ENCODE measurements around the gene IFT172.
"Not testable (repeated sequence)": the region's sequence is repeated elsewhere in the genome, so short reads cannot be mapped to it uniquely, and the experiment has no call there.

IFT172 gene

DNA sequence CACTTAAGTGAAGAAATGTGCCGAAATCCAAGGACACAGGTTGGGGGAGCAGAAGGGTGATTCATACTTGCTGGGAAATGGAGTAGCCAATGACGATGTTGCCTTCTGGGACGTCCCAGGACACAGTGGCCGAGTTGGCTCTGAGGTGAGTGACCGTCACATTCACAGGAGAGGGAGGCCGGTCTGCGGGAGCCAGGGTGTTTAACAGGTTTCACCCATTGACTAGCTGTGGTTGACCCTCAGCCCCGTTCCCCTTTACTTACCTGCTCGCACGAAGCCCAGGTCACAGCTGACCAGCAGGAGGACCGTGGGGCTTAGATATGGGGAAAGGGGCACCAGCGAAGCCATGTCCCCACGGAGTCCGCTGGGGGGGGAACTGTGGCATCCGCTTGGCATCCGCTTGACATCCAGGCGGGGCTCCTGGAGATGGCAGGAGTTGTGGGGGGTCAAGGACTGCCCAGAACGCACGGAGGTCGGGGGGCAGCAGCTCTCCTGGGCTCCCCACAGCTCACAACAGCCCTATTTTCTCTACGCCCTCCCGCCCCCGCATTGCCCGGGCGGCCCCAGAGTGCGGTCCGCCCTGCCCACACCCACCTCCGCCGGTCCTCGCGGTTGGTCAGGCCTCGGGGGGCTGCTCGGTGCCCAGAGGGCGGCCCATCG is 4.9 kb upstream of the IFT172 start:
- no peak for DNase-seq

DNA sequence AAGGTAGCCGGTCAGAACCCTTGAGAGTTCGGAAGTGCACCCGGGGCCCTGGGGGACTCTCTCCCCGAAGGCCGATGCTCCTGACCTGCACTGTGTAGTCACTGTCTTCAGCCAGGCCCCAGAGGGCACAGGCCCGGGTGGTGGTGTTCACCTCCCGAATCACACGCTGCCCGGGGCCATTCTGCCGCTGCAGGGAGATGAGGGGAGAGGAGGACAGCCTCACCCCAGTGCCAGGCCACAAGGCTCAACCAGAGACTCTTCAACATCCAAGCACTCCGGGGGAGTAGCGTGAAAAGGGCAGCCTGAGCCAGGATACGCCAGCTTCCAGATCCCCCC is 4.4 kb upstream of the IFT172 start:
- DNase-seq: no peak

DNA sequence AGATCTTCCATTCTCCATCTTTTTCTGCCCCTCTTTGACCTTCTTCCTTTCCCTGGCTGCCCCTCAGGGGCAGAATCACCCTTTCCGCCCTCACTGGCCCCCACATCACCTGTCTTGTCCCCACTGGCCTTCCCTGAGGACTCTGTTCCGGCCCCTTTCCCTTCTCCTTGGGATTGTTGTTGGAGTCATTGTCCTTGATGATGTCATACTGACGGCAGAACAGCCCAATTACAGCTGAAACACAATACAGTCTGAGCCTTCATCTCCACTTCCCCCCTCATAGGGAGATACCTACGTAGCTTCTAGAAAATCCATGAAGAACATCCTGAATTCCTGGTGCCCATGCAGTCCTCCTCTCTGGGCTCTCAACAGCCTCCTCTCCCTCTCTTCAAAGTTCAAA is 3.0 kb upstream of the IFT172 start:
- DNase-seq: no peak

DNA sequence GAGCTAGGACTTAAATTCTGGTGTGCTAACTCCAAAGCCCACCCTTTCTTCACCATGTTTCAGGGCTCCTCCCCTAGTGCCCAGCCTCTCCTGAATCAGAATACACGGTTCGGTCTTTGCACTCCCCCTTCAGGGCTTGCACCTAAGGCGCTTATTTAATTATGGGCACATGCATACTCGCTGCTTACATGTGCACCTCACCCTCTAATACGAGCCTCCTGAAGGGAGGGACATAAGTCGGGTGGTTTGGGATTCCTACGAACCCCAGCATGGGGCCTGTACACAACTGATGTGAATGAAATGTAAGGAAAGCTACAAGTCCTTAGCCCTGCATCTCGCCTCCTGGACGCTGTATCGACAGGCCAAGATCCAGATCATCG is 435 bp downstream of the IFT172 start:
- no peak for DNase-seq

DNA sequence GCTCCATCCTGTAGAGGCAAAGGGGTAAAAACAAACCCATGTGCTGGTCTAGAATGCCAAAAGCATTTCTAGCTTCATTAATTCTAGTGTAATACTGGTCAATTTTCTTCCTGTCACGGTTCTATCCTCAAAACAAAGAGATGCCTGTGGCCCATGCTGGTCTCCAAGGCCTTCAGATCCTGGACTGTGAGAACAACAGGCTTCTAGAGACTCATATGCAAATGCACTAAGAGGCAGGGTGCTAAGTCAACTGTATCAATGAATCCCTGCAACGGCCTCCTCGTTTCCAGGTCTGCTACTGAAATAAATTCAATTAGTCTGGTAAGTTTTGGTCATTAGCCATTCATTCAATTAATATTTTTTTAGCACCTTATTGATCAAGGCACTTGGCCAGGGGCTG is 4.0 kb downstream of the IFT172 start:
- no peak for DNase-seq

DNA sequence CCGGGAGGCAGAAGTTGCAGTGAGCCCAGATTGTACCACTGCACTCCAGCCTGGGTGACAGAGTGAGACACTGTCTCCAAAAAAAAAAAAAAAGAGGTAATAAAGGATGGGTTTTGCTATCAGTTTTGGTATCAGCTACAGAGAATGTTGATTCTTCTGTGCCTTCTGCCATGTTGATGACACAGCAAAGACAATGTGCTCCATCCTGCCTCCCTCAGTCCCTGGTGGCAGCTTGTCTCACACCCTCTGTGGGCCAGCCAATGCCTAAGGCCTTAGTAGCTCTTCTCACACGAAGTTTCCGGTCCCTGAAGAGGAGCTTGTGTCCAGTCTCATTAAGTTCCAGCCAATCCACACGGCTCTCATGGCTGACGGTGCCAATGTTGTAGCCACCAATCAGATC is 17.6 kb downstream of the IFT172 start:
- no peak for DNase-seq

DNA sequence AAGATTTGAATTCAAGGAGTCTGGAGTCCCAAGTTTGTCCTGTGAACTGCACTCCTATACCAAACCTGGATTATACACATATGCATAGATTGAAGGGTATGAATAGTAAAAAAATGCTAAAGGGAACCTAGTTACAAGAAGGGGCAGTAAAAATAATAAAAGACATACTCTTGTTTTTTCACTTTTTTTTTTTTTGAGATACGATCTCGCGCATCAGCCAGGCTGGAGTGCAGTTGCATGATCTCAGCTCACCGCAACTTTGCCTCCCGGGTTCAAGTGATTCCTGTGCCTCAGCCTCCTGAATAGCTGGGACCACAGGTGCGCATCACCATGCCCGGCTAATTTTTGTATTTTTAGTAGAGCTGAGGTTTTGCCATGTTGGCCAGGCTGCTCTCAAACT is 25.1 kb downstream of the IFT172 start:
- no peak for DNase-seq

DNA sequence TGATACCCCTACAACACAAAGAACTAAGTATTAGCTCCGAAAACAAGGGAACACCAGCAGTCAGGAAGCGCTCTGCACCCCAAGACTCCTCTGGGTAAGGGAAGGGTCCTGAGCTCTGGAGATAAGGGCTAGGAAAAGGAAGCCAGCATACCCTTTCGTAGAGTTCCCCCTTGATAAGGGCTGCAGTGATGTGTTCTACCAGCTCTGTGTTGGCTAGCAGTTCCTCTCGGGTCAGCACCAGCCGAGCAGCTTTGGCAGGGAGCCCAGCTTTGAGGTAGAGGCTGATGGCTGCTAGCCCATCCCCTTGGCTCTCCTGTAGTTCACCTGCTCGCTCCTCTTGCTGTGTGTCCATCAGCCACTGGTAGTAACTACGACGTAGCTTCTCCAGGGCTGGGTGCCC is 28.4 kb downstream of the IFT172 start:
- no peak for DNase-seq

DNA sequence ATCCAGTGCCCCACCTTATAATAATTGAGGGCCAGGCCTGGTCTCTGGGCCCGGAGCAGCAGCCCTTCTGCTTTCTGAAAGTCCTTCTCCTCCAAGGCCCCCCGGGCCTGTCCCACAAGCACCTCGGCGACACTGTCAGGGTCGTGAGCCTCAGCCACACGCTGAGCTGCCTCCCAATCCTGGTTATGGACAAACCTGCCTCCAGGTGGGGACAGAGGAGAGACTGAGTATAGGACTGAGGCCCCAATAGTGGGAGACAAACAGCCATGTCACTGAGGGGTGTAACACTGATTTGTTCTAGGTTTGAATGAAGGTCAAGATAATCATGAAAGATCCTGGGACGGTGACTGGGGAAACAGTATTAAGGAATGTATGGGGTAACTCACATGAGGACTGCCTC is 35.6 kb downstream of the IFT172 start:
- DNase-seq: no peak

DNA sequence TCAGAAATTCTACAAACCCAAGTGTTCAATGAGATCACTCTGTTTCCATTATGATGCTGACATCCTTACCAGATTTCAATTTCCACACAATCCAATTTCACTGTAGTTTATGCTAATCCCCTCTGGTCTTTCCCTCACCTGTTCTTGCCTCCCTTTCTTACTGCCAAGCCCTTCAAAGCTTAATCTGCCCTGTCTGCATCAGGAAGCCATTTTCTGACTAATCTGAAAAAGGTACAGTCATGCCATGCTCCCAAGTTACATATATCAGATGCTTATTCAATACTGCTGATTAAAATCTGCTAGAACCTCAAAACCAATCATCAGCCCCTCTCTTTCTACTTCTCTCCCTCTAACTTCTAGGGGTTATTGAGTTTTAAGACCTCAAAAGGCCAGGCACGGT is 38.4 kb downstream of the IFT172 start:
- DNase-seq: no peak

DNA sequence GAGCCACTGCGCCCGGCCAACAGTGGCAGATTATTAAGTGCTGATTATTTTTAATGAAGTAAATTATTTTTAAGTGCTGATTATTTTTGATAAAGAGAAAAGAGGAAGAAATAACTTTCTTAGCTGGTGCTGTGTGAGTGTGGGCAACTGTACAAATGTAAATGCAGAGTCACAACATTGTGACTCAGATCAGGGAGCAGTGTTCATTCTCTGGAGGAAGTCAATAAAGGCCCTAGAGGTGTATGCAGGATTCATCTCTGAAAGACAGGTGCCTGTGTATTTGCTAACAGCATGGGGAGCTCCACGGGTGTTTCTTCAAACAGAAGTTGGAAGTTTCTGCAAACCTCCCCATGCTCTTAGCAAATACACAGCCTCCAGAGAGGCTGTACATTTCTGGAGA is 41.2 kb downstream of the IFT172 start:
- no peak for DNase-seq

DNA sequence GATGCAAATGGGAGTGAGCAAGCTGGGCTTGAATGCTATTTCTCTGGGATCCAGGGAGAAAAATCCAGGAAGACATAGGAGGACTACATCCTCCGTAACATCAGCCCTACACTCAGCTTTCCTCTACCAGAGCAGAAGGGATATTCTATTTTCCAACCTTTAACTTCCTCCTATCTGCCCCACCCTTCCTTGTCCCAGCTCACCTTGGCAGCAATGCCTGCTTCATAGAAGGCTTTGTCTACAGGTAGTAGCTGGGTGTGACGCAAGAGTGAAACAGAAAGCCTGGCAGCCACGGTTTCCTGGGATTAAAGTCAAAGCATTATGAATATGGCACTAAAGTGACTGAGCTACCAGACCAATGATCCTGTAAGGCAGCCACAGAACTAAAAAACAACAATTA is 43.5 kb downstream of the IFT172 start:
- DNase-seq: no peak

DNA sequence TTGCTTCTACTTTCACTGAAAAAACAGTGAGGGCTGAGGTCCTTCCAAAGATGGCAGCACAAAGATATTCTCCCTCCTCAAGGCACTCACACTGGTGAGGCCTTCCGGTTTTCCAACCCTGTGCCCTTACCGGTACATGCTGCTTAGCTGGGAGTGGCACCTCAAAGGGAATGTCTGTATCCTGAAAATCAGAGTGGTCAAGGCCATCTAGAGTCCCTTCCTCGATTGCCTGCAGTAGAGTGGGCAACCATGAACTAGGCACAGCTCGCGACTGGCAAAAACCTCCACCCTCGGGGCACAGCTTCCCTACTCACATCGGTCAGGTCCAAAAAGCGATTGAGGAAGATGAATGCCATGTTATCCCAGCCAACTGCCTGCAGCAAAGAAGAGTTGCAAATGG is 43.9 kb downstream of the IFT172 start:
- DNase-seq: no peak

DNA sequence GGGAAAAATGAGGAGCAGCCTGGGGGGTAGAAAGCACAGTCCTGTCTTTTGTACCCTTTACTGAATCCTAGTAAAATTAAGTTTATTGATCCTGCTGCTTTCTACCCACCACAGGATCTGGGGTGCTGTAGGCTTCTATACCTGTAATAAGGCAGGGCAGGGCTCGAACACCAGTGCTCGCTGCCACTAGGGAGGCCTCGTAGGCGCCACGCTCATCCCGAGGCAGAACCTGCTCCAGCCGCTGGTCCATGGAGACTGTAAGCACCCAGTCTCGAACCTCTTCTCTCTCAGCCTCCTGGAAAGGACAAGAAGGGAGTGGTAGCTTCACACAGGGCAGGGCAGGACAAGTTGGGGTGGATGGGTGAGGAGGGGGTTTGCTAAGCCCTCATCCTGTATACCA is 44.4 kb downstream of the IFT172 start:
- DNase-seq: no peak

DNA sequence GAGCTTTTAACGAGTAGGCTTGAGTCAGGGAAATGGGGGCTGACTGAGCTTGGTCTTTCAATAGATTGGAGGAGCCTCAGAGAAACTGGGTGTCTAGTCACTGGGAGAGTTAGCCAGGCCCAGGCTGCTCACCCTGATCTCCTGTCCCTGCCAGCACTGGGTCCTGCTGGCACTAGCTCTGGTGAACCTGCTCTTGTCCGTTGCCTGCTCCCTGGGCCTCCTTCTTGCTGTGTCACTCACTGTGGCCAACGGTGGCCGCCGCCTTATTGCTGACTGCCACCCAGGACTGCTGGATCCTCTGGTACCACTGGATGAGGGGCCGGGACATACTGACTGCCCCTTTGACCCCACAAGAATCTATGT is 46.6 kb downstream of the IFT172 start:
- DNase-seq: no peak

DNA sequence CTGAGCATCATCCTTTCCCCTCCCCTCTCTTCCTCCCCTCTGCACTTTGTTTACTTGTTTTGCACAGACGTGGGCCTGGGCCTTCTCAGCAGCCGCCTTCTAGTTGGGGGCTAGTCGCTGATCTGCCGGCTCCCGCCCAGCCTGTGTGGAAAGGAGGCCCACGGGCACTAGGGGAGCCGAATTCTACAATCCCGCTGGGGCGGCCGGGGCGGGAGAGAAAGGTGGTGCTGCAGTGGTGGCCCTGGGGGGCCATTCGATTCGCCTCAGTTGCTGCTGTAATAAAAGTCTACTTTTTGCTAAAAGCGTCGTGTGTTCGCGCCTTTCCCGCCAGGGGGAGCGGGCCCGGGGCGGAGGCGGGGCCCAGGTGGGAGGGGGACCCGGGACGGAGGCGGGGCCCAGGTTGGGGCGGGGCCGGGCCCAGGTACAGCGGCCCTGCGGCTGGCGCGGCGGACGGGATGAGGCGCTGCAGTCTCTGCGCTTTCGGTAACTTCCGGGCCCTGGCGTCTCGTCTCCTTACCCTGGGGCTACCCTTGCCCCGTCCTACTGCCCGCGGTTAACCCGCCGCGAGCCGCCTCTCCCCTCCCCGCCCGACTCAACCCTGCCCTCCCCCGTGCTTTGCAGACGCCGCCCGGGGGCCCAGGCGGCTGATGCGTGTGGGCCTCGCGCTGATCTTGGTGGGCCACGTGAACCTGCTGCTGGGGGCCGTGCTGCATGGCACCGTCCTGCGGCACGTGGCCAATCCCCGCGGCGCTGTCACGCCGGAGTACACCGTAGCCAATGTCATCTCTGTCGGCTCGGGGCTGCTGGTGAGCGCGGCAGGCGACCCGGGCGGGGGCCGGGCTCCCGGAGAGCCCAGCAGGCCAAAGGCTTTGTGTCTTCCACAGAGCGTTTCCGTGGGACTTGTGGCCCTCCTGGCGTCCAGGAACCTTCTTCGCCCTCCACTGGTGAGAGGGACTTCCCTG is 47.3 kb downstream of the IFT172 start, which contains the start of gene KRTCAP3:
Gene KRTCAP3 (plus strand): TSS at position 424 of the 962 bp plus-strand sequence. CDS start 32 bp downstream, at position 456.
- no peak for DNase-seq

DNA sequence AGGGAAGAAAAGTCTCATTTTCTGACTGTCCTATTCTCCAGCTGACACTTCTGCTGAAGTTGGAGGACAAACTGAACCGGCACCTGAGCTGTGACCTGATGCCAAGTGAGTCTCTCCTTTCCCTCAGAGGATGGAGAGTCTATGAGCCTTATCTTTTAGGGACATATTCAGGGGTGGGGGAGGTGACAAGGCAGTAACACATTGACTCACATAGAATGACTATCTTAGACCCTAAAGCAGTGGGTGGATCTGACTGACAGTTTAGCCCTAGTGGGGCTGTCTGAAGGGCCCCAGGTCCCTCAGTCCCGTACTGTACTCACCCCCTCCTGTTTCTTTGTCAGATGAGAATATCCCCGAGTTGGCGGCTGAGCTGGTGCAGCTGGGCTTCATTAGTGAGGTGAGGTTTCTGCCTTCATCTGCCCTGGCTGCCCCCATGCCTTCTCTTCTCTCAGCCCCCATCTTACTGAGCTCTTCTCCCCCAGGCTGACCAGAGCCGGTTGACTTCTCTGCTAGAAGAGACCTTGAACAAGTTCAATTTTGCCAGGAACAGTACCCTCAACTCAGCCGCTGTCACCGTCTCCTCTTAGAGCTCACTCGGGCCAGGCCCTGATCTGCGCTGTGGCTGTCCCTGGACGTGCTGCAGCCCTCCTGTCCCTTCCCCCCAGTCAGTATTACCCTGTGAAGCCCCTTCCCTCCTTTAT is 48.2 kb downstream of the IFT172 start:
- DNase-seq: no peak

DNA sequence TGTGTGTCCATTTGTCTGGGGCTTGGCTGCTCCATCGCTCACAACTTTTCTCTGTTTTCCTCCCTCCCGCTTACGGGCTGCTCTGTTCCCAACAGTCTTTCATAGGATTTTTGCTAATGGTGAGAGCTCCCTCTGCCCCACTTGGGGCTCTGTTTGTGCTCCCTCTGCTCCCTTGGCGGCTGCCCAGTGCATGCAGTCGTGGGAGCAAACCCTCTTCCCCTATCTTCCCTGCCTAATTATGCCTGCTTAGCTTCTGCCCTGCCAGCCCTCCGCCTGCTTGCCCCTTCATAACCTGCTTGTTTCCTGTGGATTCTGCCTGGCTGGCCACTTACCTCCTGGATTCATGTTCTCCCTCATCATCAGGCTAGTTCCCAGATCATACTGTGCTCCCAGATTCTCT is 53.9 kb downstream of the IFT172 start:
- DNase-seq: no peak

DNA sequence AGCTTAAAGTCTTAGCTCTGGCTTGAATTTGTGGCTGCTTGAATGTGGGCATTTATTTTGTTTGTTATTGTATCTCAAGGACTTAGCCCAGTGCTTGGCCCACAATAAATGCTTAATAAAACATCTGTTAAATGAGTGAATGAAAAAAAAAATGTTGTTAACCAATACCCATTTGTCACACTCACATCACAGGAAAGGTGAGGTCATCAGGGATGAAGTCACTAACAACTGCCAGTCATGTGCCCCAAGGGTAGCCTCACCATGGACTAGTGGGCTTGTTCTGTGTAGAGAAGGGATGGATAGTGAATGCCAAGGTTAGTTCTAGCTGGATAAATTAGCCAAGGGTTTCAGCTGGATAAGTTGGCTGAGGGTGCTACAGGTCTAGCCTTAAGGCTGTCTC is 58.1 kb downstream of the IFT172 start:
- DNase-seq: peak; percentile 91

DNA sequence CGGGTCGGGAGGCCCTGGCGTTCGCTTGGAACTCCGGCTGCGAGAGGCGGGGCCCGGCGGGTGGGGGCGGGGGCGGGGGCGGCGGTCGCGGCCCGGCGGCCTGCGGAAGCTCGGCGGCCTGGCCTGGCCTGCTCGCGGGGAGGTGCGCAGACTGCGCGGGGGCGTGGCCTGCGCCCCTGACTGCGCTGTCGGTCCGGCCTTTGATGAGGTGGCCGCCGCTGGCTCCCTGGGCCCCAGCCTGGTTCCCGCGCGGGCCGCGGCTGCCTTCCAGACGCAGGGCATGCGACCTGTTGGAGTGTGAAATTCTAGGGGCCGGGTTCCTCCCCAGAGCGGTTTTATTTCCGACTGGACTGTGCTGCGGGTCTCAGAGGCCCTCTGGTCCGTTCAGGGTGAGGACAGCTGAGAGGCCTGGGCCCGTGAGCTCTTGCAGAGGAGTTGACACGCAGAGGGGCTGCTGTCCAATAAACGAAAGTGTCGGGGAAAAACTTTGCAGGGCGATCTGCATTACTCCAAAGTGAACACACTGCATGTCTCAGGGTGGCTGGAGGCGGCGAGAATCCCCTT is 60.5 kb downstream of the IFT172 start:
- peak; percentile 90 for DNase-seq

DNA sequence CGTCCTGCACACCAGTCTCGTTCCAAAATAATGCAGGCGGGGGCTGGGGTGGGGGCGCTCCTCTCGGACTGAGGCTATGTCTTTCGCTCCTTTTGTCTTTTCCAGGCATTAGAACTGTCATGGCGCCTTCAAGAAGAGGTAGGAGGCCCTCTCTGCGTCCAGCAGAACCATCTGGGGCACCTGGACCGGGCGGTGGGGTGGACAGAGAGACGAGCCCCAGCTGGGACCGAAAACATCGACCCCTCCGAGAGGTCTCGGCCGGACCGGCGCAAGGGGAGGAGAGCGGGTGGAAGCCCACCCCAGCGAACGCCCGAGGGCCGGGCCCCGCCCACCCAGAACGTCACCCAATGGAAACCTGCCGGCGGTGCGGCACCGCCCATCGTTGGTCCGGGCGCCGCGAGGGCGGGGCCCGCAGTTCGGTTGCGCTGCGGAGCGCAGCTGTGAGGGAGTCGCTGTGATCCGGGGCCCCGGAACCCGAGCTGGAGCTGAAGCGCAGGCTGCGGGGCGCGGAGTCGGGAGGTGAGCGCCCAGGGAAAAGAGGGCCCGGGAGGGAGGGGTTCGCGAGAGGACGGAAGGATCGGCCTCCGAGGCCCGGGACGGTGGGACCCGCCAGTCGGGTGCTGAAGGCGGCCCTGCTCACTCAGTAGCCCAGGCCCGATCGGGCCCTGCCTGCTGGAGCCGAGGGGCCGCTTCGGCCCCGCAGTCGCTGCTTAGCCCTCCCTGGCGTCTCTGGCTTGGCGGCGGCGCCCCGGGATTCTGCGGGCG is 61.1 kb downstream of the IFT172 start, which contains the start of gene NRBP1:
Gene NRBP1 (plus strand): TSS at position 419 of the 765 bp plus-strand sequence. CDS start 4,643 bp downstream, outside the sequence.
- peak; percentile 92 for DNase-seq

DNA sequence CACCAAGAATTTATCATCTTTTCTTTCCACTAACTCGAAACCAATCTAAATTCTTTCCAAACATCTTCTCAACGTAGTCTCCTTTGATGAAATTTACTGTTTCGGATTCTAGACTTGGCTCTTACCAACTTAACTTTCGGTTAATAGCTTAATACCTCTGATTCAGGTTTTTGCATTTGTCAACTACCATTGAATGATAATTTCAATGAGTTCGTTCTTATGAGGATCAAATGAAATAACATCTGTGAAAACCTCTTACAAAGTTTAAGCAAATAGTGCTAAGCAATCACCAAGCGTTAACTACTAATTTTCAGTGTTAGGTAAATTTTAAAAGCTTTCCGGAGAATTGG is 61.7 kb downstream of the IFT172 start:
- DNase-seq: peak; percentile 10

DNA sequence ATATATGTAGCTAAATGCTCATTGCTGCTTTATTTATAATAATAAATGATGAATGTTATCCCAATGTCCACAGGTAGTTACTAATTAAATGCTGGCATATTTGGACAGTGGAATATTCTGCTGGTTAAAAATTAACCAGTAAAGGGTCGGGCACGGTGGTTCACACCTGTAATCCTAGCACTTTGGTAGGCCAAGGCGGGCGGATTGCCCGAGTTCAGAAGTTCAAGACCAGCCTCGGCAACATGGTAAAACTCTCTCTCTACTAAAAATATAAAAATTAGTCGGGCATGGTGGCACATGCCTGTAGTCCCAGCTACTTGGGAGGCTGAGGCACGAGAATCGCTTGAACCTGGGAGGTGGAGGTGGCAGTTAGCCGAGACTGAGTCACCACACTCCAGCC is 64.5 kb downstream of the IFT172 start:
- DNase-seq: not testable (repeated sequence)

Measured in inflammatory macrophage treated with lipopolysaccharide for 4 hours (primary cell).